ENCODE measurements around the gene CACNA2D3. TPM values are rescaled to one million over a fixed set of nuclear protein-coding genes. Genes with fewer than 3 reads are reported as not detected.

Gene CACNA2D3
- total RNA-seq, 2 experiments from 2014 or later, result not detected

DNA sequence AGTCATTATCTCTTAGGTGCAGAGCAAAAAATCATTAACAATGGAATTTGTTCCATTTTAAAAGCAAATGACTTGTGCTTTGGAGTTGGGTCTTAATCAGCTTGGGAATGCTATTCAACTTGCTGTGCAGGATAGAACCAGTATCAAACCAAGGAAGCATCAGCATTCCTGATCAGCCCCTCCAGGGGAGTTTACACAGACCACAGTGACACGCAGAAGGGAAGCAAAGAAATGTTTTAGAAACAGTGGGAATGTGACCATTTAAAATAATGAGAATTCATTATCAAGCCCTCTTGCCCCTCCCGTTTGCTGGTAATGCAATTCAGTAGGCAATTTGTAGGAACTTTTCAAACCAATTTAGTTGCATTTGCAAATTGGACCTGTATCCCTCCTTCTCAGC lies 650.4 kb downstream of the CACNA2D3 start:
- H4K20me1 ChIP-seq (ENCODE audit: insufficient read depth, low read length), result no peaks in the 10 kb centered on the region
- BruUV-seq (replicated peaks), result no TSS peak
- no peak for DNase-seq (ENCODE audit: low spot score)
- TF ChIP-seq, protein P1, sequence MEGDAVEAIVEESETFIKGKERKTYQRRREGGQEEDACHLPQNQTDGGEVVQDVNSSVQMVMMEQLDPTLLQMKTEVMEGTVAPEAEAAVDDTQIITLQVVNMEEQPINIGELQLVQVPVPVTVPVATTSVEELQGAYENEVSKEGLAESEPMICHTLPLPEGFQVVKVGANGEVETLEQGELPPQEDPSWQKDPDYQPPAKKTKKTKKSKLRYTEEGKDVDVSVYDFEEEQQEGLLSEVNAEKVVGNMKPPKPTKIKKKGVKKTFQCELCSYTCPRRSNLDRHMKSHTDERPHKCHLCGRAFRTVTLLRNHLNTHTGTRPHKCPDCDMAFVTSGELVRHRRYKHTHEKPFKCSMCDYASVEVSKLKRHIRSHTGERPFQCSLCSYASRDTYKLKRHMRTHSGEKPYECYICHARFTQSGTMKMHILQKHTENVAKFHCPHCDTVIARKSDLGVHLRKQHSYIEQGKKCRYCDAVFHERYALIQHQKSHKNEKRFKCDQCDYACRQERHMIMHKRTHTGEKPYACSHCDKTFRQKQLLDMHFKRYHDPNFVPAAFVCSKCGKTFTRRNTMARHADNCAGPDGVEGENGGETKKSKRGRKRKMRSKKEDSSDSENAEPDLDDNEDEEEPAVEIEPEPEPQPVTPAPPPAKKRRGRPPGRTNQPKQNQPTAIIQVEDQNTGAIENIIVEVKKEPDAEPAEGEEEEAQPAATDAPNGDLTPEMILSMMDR (conservative IDR thresholded peaks at IDR 0.05; ENCODE audit: low read length), result no peak
- no peak for TF ChIP-seq EZH2phosphoT487 (IDR thresholded peaks at IDR 0.05; ENCODE audit: borderline replicate concordance, low read depth, low read length)
- intact Hi-C loops (cut with micrococcal nuclease; ENCODE audit: unreplicated experiment), result no loop called here
- ChIA-PET CTCF (ENCODE audit: unreplicated experiment) (no interaction called here), POLR2A (interaction anchor here (0.5 kb wide), 1 partner anchor 225 kb away, joined by 6 read pairs; no protein-coding TSS in a partner anchor)
- no peak overlapping the region for H3K27ac ChIP-seq (ENCODE audit: low read depth, low read length, poor library complexity, severe bottlenecking)
- H3K4me1 ChIP-seq (ENCODE audit: insufficient read depth, low read length, poor library complexity, severe bottlenecking), result no peaks in the 10 kb centered on the region
- H3K4me2 ChIP-seq (ENCODE audit: low read length), result no peak overlapping the region
- no peak overlapping the region for H3K4me3 ChIP-seq (ENCODE audit: low read depth, low read length, poor library complexity, severe bottlenecking)
- no peaks in the 10 kb centered on the region for H3K79me2 ChIP-seq (ENCODE audit: insufficient read depth, low read depth, low read length)
- H3K36me3 ChIP-seq (ENCODE audit: insufficient read depth, low read length), result no peaks in the 10 kb centered on the region
- no peaks in the 10 kb centered on the region for H3K9me3 ChIP-seq (ENCODE audit: low read length)
- H2AFZ ChIP-seq (ENCODE audit: low read length), result no peak overlapping the region
- no peaks in the 10 kb centered on the region for H3K9me2 ChIP-seq (ENCODE audit: insufficient read depth, low read length)

DNA sequence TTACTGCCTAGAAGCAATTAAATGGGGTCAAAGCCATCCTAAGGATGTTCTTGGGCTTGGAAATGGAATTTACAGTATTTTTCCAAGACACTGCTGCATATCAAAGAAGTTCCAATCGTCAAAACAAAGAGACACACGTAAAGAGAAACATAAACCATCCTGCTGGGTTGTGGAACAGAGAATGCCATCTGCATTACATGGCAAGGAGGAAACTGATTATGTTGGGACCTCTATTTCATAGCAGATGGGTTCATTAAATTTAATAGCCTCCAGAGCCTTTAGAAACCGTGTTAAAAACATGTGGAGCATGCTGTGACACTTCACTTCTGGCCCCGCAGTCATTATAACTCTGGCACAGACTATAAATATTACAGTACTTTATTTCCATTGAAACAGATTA lies 650.9 kb downstream of the CACNA2D3 start:
- no TSS peak for BruUV-seq (replicated peaks)
- no peaks in the 10 kb centered on the region for H4K20me1 ChIP-seq (ENCODE audit: insufficient read depth, low read length)
- ChIA-PET POLR2A (no interaction called here), CTCF (ENCODE audit: unreplicated experiment) (no interaction called here)
- no peaks in the 10 kb centered on the region for H3K4me1 ChIP-seq (ENCODE audit: insufficient read depth, low read length, poor library complexity, severe bottlenecking)
- no peaks in the 10 kb centered on the region for H3K9me3 ChIP-seq (ENCODE audit: low read length)
- no peak overlapping the region for H2AFZ ChIP-seq (ENCODE audit: low read length)
- no peak overlapping the region for H3K4me3 ChIP-seq (ENCODE audit: low read depth, low read length, poor library complexity, severe bottlenecking)
- no peaks in the 10 kb centered on the region for H3K9me2 ChIP-seq (ENCODE audit: insufficient read depth, low read length)
- DNase-seq (ENCODE audit: low spot score), result no peak
- TF ChIP-seq EZH2phosphoT487 (IDR thresholded peaks at IDR 0.05; ENCODE audit: borderline replicate concordance, low read depth, low read length), result no peak
- TF ChIP-seq, protein P1 (conservative IDR thresholded peaks at IDR 0.05; ENCODE audit: low read length), result no peak
- intact Hi-C loops (cut with micrococcal nuclease; ENCODE audit: unreplicated experiment), result no loop called here
- H3K4me2 ChIP-seq (ENCODE audit: low read length), result no peak overlapping the region
- H3K79me2 ChIP-seq (ENCODE audit: insufficient read depth, low read depth, low read length), result no peaks in the 10 kb centered on the region
- H3K27ac ChIP-seq (ENCODE audit: low read depth, low read length, poor library complexity, severe bottlenecking), result no peak overlapping the region
- no peaks in the 10 kb centered on the region for H3K36me3 ChIP-seq (ENCODE audit: insufficient read depth, low read length)

DNA sequence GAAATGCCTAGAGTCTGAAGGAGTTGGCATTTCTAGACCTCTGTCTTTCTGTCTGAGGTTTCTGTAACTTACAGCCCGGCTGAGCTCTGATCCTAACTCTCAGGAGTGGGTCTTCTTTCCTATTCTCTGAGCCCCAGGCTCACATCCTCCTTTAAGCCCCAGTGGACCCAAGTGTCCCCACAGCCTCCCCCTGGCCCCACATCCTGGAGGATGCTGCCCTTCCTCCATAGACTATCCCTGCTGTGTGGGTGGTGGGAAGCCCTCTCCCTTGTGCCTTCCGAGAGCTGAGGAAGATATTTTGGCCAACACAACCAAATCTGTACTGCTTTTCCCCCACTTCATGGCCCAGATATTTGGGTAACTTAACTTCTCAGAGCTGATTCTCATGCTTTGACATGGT lies 654.2 kb downstream of the CACNA2D3 start:
- Histone ChIP-seq H3K9me2 (ENCODE audit: insufficient read depth, low read length) (no peaks in the 10 kb centered on the region), H3K9me3 (ENCODE audit: low read length) (no peaks in the 10 kb centered on the region), H3K36me3 (ENCODE audit: insufficient read depth, low read length) (no peaks in the 10 kb centered on the region), H3K4me1 (ENCODE audit: insufficient read depth, low read length, poor library complexity, severe bottlenecking) (no peaks in the 10 kb centered on the region), H4K20me1 (ENCODE audit: insufficient read depth, low read length) (no peaks in the 10 kb centered on the region), H2AFZ (ENCODE audit: low read length) (no peak overlapping the region), H3K4me2 (ENCODE audit: low read length) (no peak overlapping the region), H3K79me2 (ENCODE audit: insufficient read depth, low read depth, low read length) (no peaks in the 10 kb centered on the region), H3K4me3 (ENCODE audit: low read depth, low read length, poor library complexity, severe bottlenecking) (no peak overlapping the region), H3K27ac (ENCODE audit: low read depth, low read length, poor library complexity, severe bottlenecking) (no peak overlapping the region)
- ChIA-PET CTCF (ENCODE audit: unreplicated experiment) (no interaction called here), POLR2A (no interaction called here)
- BruUV-seq (replicated peaks), result no TSS peak
- TF ChIP-seq, protein P1 (conservative IDR thresholded peaks at IDR 0.05; ENCODE audit: low read length), result no peak
- TF ChIP-seq EZH2phosphoT487 (IDR thresholded peaks at IDR 0.05; ENCODE audit: borderline replicate concordance, low read depth, low read length), result no peak
- no peak for DNase-seq (ENCODE audit: low spot score)
- intact Hi-C loops (cut with micrococcal nuclease; ENCODE audit: unreplicated experiment), result no loop called here
